GM19043 (cell line): ENCODE results near the gene AGBL4.

ENCODE experiments used
- ATAC-seq: cut with Tn5 transposase; IDR thresholded peaks from one replicate; pipeline ENCODE4 v1.9.1; 2021; ENCODE audit warnings: low read depth; ENCODE audit not compliant: unreplicated experiment

Gene AGBL4

DNA sequence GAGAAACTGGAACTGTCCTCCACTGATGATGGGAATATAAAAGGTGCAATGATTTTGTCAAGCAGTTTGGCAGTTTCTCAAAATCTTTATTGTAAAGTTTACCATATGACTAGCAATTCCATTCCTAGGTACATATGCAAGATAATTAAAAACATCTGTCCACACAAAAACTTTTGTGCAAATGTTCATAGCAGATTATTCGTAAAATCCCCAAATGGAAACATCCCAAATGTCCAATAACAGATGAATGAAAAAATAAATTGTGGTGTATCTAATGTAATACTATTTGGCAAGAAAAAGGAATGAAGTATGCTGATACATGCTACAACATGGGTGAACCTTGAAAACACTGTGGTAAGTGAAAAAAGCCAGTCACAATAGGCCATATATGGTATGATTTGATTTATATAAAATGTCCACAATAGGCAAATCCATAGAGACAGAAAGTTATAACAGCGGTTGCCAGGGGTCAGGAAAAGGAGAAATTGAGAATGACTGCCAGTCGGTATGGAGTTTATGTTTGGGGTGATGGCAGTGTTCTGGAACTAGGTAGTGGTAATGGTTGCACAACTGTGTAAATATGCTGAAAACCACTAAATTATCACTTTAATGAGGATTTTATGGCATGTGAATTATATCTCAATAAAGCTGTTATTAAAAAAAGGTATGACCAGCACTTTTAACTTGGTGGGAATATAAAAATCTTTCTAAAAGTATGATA is 1165.4 kb downstream of the AGBL4 start:
- no peak for ATAC-seq

DNA sequence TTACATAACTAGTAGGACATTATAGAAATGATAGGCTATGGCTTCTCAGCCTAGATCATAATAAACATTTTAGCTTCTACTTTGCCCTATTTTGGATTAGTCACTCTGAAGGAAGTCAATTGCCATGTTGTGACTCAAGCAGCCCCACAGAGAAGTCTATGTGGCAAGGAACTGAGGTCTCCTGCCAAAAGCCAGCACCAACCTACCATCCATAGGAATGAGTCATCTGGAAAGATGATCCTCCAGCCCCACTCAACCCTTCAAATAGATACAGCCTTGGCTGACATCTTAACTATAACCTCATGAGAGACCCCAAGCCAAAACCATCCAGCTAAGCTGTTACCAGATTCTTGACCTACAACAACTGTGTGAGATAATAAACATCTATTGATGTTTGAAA is 1170.7 kb downstream of the AGBL4 start:
- no peak for ATAC-seq

DNA sequence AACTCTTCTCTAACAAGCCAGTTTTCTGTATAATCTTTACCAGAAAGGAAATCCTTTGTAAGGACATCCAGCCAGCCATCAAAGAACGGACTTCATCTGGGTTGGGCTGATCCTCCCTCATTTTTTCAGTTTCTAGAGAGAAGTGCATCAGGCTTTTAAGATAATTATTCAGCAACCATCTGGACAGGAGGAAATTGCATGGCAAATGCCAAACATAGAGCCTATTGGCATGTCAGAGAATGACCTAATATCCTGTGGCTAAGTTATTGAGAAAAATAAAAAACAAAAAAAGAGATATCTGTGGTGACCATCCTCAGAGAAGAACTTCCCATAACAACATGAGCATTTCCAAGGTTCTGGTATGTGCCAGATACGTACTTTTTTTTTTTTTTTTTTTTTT is 1172.1 kb downstream of the AGBL4 start:
- ATAC-seq: no peak

- no peak for ATAC-seq
Measured at GRCh38 chr1:48848035-48848434, 1175.7 kb downstream of the AGBL4 start.

GRCh38 chr1:48846441-48846840 is 1177.3 kb downstream of the AGBL4 start:
- ATAC-seq: no peak

GRCh38 chr1:48844187-48844586 is 1179.6 kb downstream of the AGBL4 start:
- ATAC-seq: no peak

GRCh38 chr1:48841966-48842365 is 1181.8 kb downstream of the AGBL4 start:
- ATAC-seq: no peak

DNA sequence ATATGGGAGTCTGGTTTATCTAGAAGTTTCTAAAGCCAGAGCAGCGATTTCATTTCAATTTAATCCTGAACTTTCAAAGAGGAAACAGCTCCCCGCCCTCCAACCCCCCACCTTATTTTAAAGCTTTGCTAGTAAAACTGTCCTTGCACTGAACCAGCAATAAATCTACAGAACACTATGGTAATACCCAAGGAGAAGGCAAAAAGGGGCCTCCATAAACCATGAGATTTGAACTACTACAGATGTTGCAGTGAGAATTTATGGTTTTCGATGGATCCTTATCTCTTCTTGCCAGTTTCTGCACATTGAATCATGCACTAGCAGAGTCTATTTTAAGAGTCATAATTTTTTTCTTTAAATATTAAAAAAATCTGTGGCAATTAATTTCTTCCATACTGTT is 1182.3 kb downstream of the AGBL4 start:
- ATAC-seq: no peak

DNA sequence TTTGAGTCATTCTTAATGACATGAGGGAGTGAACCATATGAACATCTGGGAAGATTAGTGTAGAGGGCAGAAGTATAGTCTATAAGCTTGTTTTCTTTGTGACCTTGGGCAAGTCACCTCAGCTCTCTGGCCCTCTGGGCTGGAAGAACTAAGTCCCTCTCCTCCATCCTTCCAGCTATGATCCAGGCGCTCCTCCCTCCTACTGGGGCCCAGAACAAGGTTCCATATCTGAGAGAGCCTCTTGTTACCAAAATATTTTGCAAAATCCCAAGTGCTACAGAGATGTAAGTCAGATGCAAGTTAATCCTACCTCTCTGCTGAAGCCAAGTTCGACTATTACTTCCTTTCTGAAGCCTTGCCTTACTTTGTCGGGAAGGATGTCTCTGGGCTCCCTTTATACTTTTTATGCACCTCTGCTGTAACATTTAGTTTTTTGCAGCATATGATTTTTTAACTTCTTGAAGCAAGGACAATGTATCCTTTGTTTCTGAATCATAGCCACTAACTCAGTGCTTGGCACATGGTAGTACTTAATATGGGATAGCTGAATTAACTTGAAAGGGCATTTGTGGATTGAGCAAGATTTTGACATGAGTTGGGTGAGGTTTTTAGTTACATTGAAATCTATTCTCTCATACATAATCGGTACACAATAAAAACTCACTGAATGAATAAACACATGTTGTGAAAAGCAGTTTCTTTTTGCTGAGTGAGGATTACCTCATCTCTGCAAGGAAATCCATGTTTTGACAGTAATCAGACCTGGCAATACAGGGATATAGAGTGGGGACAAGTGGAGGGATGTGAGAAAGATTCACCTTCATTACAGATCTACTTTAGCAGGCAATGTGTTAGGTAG is 1192.4 kb downstream of the AGBL4 start:
- ATAC-seq: no peak

DNA sequence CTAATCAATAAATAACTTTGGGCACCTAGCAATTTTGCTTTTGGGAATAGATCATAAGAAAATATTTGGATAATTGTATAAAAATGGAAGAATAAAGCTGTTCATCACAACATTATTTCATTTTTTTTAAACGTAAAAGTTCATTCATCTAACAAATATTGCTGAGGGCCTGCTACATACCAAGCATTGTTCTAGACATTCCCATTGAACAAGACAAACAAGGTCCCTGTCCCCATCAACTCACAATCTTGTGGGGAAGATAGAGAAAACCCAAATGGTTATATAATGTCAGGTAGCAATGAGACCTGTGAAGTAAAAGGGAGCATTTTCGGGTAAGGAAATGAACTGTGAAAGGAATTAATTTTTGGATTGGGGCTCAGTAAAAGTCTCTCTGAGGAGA is 1193.0 kb downstream of the AGBL4 start:
- no peak for ATAC-seq

GRCh38 chr1:48829446-48829845 is 1194.3 kb downstream of the AGBL4 start:
- ATAC-seq: no peak

DNA sequence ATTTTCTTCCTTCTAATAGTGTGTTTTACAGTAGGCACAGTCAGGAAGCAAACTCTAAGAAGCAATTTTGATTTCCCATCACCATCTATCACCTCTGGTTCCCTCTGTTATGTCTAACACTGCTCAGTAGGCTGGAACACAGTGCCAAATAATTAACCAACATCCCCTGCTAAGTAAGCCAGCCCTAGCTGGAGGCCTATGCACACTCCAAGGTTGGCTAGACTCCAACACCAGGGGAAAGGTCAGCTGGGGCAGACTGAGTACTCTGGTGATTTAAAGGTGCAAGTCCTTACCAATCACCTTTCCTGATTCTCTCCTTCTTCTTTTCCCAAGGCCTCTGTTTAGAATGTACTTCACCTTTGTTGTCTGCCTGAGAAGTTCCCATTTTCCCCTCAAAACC is 1200.6 kb downstream of the AGBL4 start:
- no peak for ATAC-seq

- no peak for ATAC-seq
Measured at GRCh38 chr1:48820491-48820890, 1203.3 kb downstream of the AGBL4 start.

DNA sequence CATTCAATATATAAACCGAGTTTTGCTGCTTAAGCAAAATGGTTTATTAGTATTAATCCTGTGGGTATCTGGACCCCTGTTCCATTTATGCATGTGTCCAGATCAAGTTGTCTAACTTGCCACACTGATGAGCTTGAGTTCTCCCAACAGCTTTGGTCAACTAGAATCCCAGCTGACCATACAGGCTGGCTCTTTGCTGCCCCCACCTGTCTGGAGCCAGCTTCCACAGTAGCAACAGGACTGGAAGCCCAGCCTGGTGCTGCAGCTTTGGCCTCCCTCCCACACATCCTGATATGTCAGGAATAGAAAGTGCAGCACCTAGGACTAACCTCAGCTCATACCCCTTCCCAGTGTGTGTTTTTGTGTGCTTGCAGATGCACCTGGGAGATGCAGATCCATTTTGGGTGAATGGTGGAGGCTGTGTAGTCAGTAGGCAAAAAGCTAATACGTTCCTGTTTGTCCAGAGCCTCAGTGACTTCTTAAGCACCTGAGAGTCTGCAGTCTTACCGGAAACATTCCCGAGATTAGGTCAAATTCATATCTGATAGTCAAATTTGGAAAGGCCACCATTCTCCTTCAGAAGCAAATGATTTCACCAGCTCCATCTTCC is 1206.1 kb downstream of the AGBL4 start:
- ATAC-seq: peak; percentile 72

GRCh38 chr1:48810740-48811139 is 1213.0 kb downstream of the AGBL4 start:
- no peak for ATAC-seq

DNA sequence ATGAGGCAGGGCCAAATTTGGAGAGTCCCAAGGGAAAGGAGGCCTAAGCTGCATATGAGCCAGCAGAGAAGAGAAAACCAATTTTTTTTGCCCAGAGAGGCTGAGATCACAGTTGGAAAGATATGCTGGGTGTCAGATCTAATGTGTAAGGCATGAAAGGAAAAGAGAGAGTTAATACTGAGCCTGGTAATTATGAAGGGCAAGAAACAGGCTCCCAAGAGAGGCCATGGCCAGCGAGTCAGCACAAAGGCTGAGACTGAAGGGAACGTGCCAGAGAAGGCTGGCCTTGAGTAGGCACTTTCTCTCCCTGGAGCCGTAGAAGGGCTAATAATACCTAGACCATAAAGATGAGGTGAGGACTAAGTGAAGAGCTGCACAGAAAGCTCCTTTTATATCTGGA is 1215.3 kb downstream of the AGBL4 start:
- ATAC-seq: no peak

DNA sequence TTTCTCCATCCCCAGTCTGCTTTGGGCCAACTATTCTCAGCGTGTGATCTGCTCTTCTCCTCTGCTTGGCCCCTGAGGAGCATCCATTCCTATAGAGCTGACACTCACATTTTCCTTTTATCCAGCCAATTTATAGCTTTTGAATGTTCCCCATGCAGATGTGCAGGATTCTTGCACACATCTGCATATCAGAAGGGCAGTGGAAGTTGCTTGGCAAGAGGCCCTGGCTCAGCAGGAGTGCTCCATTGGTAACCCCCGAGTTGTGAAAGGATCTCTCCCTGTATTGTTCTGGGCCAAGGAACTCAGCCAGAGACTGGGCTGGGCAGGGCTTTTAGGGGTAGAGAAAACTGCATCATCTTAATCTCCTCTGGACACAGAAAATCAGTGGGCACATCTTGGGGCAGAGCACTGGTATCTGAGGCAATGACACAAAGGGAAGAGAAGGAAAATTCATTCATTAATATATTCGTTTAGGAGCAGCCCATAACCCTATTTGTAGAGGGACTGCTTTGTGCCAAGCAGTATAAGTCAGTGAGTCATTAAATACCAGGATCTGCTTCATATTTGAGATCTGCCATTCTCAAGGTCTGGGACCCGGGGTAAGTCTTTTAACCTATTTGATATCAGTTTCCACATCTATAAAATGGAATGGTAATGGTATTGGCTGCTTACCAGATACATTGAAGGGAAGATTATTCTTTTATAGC is 1216.0 kb downstream of the AGBL4 start:
- no peak for ATAC-seq

DNA sequence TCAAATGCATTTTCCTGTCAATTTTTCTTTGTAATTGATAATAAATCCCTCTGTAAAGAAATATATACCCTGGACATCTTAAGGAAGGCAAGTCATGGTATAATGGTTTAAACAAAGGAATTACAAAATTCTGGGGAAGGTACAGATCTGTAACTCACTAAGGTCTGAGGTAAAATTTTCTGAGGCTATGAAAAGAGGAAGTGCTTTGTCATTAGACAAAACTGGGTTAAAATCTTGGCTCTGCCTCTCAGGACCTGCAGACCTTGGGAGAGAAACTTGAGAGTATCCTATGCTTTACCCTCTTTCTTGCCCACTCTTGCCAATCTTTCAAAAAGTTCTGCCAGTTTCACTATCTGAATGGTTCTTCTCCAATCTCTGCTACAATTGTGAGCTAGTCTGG is 1220.3 kb downstream of the AGBL4 start:
- ATAC-seq: no peak

DNA sequence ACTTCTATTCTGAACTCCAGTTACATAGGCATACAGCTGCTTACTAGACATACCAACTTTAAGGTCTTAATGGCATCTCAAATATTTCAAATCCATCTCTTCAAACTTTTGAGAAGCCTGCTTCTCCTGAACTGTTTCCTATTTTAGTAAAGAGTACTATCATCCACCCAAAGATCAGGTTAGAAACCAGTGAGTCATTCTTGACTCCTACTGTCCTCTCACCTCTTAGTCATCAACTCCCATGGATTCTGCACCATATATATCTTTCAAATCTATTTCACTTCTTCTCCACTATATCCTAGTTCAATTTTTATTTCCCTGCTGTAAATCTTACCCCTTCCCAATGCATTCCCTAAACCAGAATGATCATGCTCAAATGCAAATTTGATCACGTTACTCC is 1228.9 kb downstream of the AGBL4 start:
- ATAC-seq: no peak

DNA sequence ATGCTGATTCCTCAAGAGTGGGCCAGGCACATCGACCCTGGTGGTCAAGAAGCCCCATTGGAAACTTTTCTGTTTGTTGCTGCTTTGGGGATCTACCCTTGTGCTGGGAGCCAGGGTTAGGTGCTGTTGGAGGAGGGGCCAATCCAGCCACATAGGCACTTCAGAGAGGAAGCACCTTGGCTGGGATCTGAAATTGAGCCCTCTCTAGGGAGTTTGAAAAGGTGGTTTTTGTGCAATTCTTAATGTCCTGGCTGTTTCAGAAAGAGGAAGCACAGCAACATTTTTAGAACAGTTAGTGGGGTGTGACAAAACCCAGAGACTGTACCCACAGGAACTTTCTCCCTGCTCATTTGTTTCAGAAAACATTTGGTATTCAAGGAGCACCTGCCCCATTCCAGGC is 1229.9 kb downstream of the AGBL4 start:
- peak; percentile 79 for ATAC-seq

GRCh38 chr1:48792961-48793360 is 1230.8 kb downstream of the AGBL4 start:
- ATAC-seq: no peak
